ENCODE data around the gene PTPRG. TPM values are rescaled to one million over a fixed set of nuclear protein-coding genes. Genes with fewer than 3 reads are reported as not detected.

The PTPRG gene
- total and polyA plus RNA-seq, 11 donors: 8.0 to 48.5 (median 35.4) TPM

DNA sequence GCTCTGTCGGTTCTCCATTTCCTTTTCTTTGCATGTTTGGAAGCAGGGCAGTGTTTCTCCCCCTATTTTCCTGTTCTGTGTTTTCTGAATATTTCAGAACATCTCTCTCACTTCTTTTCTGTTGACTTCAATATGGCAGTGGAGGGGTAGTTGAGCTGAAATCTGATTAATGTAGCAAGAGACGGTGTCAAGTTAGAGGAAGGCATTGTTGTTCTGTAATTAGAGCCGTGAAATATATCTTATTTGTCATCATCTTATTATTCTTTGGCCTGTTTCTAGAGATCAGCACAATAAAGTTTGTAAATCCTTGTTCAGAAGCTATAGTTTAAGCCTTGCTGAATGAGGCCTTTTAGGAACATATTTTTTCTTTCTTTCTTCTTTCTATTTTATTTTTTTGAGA lies 353.9 kb downstream of the PTPRG start:
- Histone ChIP-seq H3K27me3 (no peaks in the 10 kb centered on the region), H3K9me3 (no peaks in the 10 kb centered on the region), H3K27ac (no peak overlapping the region), H3K36me3 (no peaks in the 10 kb centered on the region), H3K4me1 (peaks cover 0 to 52% (median 24%) of the 10 kb centered on the region in 12 donors), H3K4me3 (no peak overlapping the region)
- ATAC-seq (no peak), DNase-seq (no peak)
- TF ChIP-seq, protein P1, sequence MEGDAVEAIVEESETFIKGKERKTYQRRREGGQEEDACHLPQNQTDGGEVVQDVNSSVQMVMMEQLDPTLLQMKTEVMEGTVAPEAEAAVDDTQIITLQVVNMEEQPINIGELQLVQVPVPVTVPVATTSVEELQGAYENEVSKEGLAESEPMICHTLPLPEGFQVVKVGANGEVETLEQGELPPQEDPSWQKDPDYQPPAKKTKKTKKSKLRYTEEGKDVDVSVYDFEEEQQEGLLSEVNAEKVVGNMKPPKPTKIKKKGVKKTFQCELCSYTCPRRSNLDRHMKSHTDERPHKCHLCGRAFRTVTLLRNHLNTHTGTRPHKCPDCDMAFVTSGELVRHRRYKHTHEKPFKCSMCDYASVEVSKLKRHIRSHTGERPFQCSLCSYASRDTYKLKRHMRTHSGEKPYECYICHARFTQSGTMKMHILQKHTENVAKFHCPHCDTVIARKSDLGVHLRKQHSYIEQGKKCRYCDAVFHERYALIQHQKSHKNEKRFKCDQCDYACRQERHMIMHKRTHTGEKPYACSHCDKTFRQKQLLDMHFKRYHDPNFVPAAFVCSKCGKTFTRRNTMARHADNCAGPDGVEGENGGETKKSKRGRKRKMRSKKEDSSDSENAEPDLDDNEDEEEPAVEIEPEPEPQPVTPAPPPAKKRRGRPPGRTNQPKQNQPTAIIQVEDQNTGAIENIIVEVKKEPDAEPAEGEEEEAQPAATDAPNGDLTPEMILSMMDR (IDR thresholded peaks at IDR 0.05): no peak
- no peak for TF ChIP-seq POLR2A (IDR thresholded peaks at IDR 0.05)
- 74 to 84% (median 81%) methylated on average over 3 of the region's 3 CpGs for WGBS, 4 donors
- intact Hi-C loops (cut with DNase I): no loop called here

DNA sequence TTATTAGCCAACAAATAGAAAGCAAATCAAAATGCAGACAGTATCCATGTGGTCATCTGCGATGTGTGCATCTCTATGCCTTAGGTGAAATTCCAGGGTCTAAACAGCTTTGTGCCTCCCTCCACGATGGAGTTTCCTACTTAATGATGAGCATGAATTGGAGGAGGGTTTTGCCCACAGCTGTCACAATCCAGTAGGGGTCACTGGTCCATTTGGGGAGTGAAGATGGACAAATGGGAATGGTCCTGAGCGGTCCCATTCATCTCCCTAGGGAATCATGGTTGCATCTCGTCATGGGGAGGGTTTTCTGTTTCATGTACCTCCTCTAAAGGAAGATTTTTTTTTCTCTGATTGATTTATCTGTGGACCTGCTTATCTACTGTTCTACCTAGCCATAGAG lies 358.0 kb downstream of the PTPRG start:
- H3K36me3 ChIP-seq: no peaks in the 10 kb centered on the region
- 86 to 89% (median 88%) methylated on average over 4 of the region's 4 CpGs for WGBS, 4 donors
- ATAC-seq: no peak

DNA sequence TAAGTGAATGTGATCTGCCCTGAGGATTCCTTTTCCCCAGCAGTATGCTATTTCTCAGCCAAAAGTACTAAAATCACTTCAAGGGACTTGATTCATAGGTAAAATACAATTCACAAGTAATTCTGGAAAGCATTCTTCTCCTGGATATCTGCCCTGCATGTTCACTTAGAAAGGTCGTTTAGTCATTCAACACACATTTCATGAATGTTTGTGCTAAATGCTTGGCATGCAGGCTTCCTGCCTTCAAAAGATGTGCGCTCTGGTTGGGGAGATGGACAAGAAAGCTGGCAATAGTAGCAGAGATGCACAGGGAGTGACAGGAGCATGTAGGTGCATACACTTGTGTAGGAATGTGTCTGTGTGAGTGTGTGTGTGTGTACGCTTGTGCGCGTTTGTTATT lies 360.7 kb downstream of the PTPRG start:
- Histone ChIP-seq H3K4me3 (no peak overlapping the region), H3K4me1 (peaks cover 6 to 72% (median 33%) of the 10 kb centered on the region in 12 donors), H3K9me3 (no peaks in the 10 kb centered on the region), H3K27ac (no peak overlapping the region), H3K36me3 (no peaks in the 10 kb centered on the region), H3K27me3 (no peaks in the 10 kb centered on the region)
- intact Hi-C loops (cut with DNase I): loop anchor here in 5 of 10 donors (5.0 to 10.0 kb wide), 5 partner anchors 55 to 360 kb away; partner anchors contain the start of gene PTPRG (in 1 of the 5)
- ATAC-seq: no peak
- DNase-seq: no peak
- 49 to 63% (median 55%) methylated on average over 5 of the region's 5 CpGs for WGBS, 4 donors
- TF ChIP-seq, protein P1 (IDR thresholded peaks at IDR 0.05): no peak
- no peak for TF ChIP-seq POLR2A (IDR thresholded peaks at IDR 0.05)

More for the DNA sequence above, 358.0 kb downstream of the PTPRG start:
- Histone ChIP-seq H3K27me3 (no peaks in the 10 kb centered on the region), H3K9me3 (no peaks in the 10 kb centered on the region), H3K4me1 (peaks cover under 1 to 64% (median 22%) of the 10 kb centered on the region in 12 donors), H3K4me3 (no peak overlapping the region), H3K27ac (no peak overlapping the region)
- no peak for DNase-seq
- TF ChIP-seq, protein P1 (IDR thresholded peaks at IDR 0.05): no peak
- TF ChIP-seq POLR2A (IDR thresholded peaks at IDR 0.05): no peak
- intact Hi-C loops (cut with DNase I): no loop called here

DNA sequence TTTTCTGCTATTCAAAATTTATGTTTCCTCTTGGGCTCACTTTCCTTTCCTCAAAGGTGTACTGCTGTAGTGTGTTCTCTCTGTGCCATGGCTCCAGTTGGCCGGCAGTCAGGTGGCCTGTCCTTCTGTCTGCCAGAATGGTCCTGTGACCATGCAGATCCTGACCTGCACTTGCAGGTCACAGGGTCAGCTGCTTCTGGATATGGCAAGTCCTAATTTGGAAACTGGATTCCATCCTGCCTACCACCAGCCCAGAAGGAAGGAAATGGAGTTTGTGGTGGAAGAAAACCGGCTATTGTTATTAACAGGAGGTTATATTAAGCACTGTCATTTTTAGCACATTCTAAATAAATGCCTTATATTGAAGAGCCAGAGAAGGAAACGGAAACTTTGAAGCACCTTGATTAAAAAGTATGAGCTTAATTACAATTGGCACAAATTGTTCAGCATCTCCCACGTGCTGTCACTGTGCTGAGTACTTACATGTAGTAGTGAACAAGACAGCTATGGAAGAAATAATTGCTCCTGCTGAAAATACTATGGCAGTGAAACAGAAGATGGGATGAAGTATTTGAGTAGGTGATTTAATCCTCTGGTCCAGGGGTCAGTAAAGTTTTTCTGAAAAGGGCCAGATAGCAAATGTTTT lies 362.8 kb downstream of the PTPRG start:
- DNase-seq (peak in 4 of 5 donors; percentile 69 to 87 (median 78)), ATAC-seq (peak; percentile 31 to 83 (median 68))
- no peaks in the 10 kb centered on the region for H3K36me3 ChIP-seq
- no peak overlapping the region for H3K4me3 ChIP-seq
- intact Hi-C loops (cut with DNase I): loop anchor here in 5 of 10 donors (5.0 to 10.0 kb wide), 5 partner anchors 57 to 362 kb away; partner anchors contain the start of gene PTPRG (in 1 of the 5)
- no peaks in the 10 kb centered on the region for H3K27me3 ChIP-seq
- no peaks in the 10 kb centered on the region for H3K9me3 ChIP-seq
- peak overlapping the region in 11 of 12 donors; percentile 31 to 91 (median 71) for H3K27ac ChIP-seq
- H3K4me1 ChIP-seq: peaks cover 9 to 71% (median 49%) of the 10 kb centered on the region in 12 donors
- TF ChIP-seq, protein P1 (IDR thresholded peaks at IDR 0.05): no peak
- TF ChIP-seq POLR2A (IDR thresholded peaks at IDR 0.05): no peak
- WGBS, 4 donors: 16 to 34% (median 17%) methylated on average over 4 of the region's 4 CpGs
